Adipocyte (in vitro differentiated cells): ENCODE data around the gene JAZF1.
"Not testable (repeated sequence)": the region's sequence is repeated elsewhere in the genome, so short reads cannot be mapped to it uniquely, and the experiment has no call there.

Source experiments
- DNase-seq: peaks from one replicate; pipeline ENCODE4 v3.0.0-alpha.2; 2015; ENCODE audit warnings: low read depth
- H3K27me3 ChIP-seq: replicated peaks from 2 replicates; pipeline ENCODE4 v1.7.0; 2013; ENCODE audit warnings: mild to moderate bottlenecking, low read length, moderate library complexity; ENCODE audit not compliant: control insufficient read depth, insufficient read depth
- H3K36me3 ChIP-seq: 2 replicates; pipeline ENCODE4 v1.7.0; 2013; ENCODE audit warnings: low read length, mild to moderate bottlenecking, moderate library complexity; ENCODE audit not compliant: control insufficient read depth, insufficient read depth, severe bottlenecking
- H3K4me1 ChIP-seq: 2 replicates; pipeline ENCODE4 v1.7.0; 2013; ENCODE audit warnings: mild to moderate bottlenecking, low read length, moderate library complexity; ENCODE audit not compliant: control insufficient read depth, insufficient read depth
- H3K4me3 ChIP-seq: 2 replicates; pipeline ENCODE4 v1.7.0; 2013; ENCODE audit warnings: mild to moderate bottlenecking, low read length, moderate library complexity
- H3K9ac ChIP-seq: 2 replicates; pipeline ENCODE4 v1.7.0; 2013; ENCODE audit warnings: mild to moderate bottlenecking, low read length, moderate library complexity
- H3K9me3 ChIP-seq: 2 replicates; pipeline ENCODE4 v1.7.0; 2013; ENCODE audit warnings: mild to moderate bottlenecking, low read length, moderate library complexity; ENCODE audit not compliant: control insufficient read depth

Gene JAZF1

GRCh38 chr7:27928001-27928400 is 252.6 kb downstream of the JAZF1 start:
- Histone ChIP-seq H3K36me3 (no peaks in the 10 kb centered on the region), H3K9me3 (no peaks in the 10 kb centered on the region), H3K4me1 (peaks cover 24% of the 10 kb centered on the region), H3K27me3 (no peaks in the 10 kb centered on the region), H3K9ac (no peak overlapping the region), H3K4me3 (no peak overlapping the region)
- peak; percentile 46 for DNase-seq

- H3K27me3 ChIP-seq, result no peaks in the 10 kb centered on the region
- no peak overlapping the region for H3K9ac ChIP-seq
- DNase-seq, result no peak
- H3K4me1 ChIP-seq, result peaks cover 28% of the 10 kb centered on the region
- H3K4me3 ChIP-seq, result no peak overlapping the region
- H3K9me3 ChIP-seq, result no peaks in the 10 kb centered on the region
- no peaks in the 10 kb centered on the region for H3K36me3 ChIP-seq
Measured at GRCh38 chr7:27925573-27926201, 254.9 kb downstream of the JAZF1 start.

GRCh38 chr7:27923642-27923980 is 257.0 kb downstream of the JAZF1 start:
- no peaks in the 10 kb centered on the region for H3K27me3 ChIP-seq
- H3K36me3 ChIP-seq, result no peaks in the 10 kb centered on the region
- H3K9ac ChIP-seq, result no peak overlapping the region
- no peak overlapping the region for H3K4me3 ChIP-seq
- no peaks in the 10 kb centered on the region for H3K9me3 ChIP-seq
- DNase-seq, result no peak
- H3K4me1 ChIP-seq, result peaks cover 28% of the 10 kb centered on the region

GRCh38 chr7:27922907-27923641 is 257.5 kb downstream of the JAZF1 start:
- Histone ChIP-seq H3K4me3 (no peak overlapping the region), H3K9ac (no peak overlapping the region), H3K4me1 (peaks cover 23% of the 10 kb centered on the region), H3K27me3 (no peaks in the 10 kb centered on the region), H3K9me3 (no peaks in the 10 kb centered on the region), H3K36me3 (no peaks in the 10 kb centered on the region)
- no peak for DNase-seq

GRCh38 chr7:27922389-27922788 is 258.2 kb downstream of the JAZF1 start:
- H3K4me3 ChIP-seq, H3K36me3 ChIP-seq, H3K9me3 ChIP-seq, H3K27me3 ChIP-seq, H3K9ac ChIP-seq, DNase-seq: not testable (repeated sequence)
- H3K4me1 ChIP-seq, result peaks cover 20% of the 10 kb centered on the region

GRCh38 chr7:27921081-27921836 is 259.3 kb downstream of the JAZF1 start:
- Histone ChIP-seq H3K27me3 (no peaks in the 10 kb centered on the region), H3K4me3 (peak overlapping the region; percentile 23), H3K9me3 (no peaks in the 10 kb centered on the region), H3K4me1 (peaks cover 20% of the 10 kb centered on the region), H3K9ac (peak overlapping the region; percentile 34), H3K36me3 (no peaks in the 10 kb centered on the region)
- DNase-seq, result peak; percentile 87

- Histone ChIP-seq H3K9ac (peak overlapping the region; percentile 34), H3K36me3 (no peaks in the 10 kb centered on the region), H3K4me3 (no peak overlapping the region), H3K27me3 (no peaks in the 10 kb centered on the region), H3K4me1 (peaks cover 20% of the 10 kb centered on the region), H3K9me3 (no peaks in the 10 kb centered on the region)
- no peak for DNase-seq
Measured at GRCh38 chr7:27920281-27920946, 260.2 kb downstream of the JAZF1 start.

- H3K4me3 ChIP-seq, result no peak overlapping the region
- peaks cover 19% of the 10 kb centered on the region for H3K4me1 ChIP-seq
- H3K9ac ChIP-seq, result no peak overlapping the region
- no peaks in the 10 kb centered on the region for H3K27me3 ChIP-seq
- no peaks in the 10 kb centered on the region for H3K9me3 ChIP-seq
- no peak for DNase-seq
- H3K36me3 ChIP-seq, result no peaks in the 10 kb centered on the region
Measured at GRCh38 chr7:27918503-27918902, 262.1 kb downstream of the JAZF1 start.

- Histone ChIP-seq H3K36me3 (no peaks in the 10 kb centered on the region), H3K4me3 (no peak overlapping the region), H3K9ac (no peak overlapping the region), H3K27me3 (no peaks in the 10 kb centered on the region), H3K9me3 (no peaks in the 10 kb centered on the region), H3K4me1 (peaks cover 13% of the 10 kb centered on the region)
- DNase-seq, result no peak
Measured at GRCh38 chr7:27917774-27918314, 262.8 kb downstream of the JAZF1 start.

- Histone ChIP-seq H3K4me3 (no peak overlapping the region), H3K9me3 (no peaks in the 10 kb centered on the region), H3K9ac (no peak overlapping the region)
Measured at GRCh38 chr7:27917119-27917518, 263.5 kb downstream of the JAZF1 start.

GRCh38 chr7:27916372-27916771 is 264.2 kb downstream of the JAZF1 start:
- peaks cover 10% of the 10 kb centered on the region for H3K4me1 ChIP-seq
- no peak for DNase-seq
- no peaks in the 10 kb centered on the region for H3K27me3 ChIP-seq
- H3K9ac ChIP-seq, result no peak overlapping the region
- H3K4me3 ChIP-seq, result no peak overlapping the region
- no peaks in the 10 kb centered on the region for H3K36me3 ChIP-seq
- no peaks in the 10 kb centered on the region for H3K9me3 ChIP-seq

More at GRCh38 chr7:27917119-27917518, 263.5 kb downstream of the JAZF1 start:
- no peaks in the 10 kb centered on the region for H3K36me3 ChIP-seq
- DNase-seq, result no peak
- H3K4me1 ChIP-seq, result peaks cover 10% of the 10 kb centered on the region
- no peaks in the 10 kb centered on the region for H3K27me3 ChIP-seq
